H1 (cell line): ENCODE measurements around the gene CAMK2G. TPM values are rescaled to one million over a fixed set of nuclear protein-coding genes. Genes with fewer than 3 reads are reported as not detected.

ENCODE experiments used
- CTCF ChIA-PET: fragments of 300-600 bp; sonication (Branson Sonifier 250); formaldehyde crosslinking; loops from one replicate; lab custom pipeline; 2021; ENCODE audit not compliant: partially characterized antibody; lab: Charles Lee
- POLR2A ChIA-PET: fragments of 300-600 bp; sonication (Branson Sonifier 250); formaldehyde crosslinking; loops from one replicate; lab custom pipeline; 2021; ENCODE audit warnings: inconsistent platforms; ENCODE audit not compliant: partially characterized antibody; lab: Charles Lee
- DNase-seq, 2 experiments: peaks; one replicate each; pipeline versions ENCODE4 v3.0.0 to v3.0.0-alpha.2; 2010 to 2022; ENCODE audit warnings: low spot score in 2 of 2, low read depth in 1 of 2, mixed read lengths in 1 of 2
- FAIRE-seq: peaks from 2 replicates; lab custom pipeline; 2011; peaks lifted over from hg19 to GRCh38; lab: Jason Lieb, UNC
- H2AFZ ChIP-seq: 2 replicates; pipeline ENCODE4 v1.8.1; 2012; ENCODE audit warnings: low read length, inconsistent platforms
- H2AK5ac ChIP-seq: 2 replicates; pipeline ENCODE4 v1.6.1; 2013; ENCODE audit warnings: low read depth, low read length
- H2BK120ac ChIP-seq: replicated peaks from 2 replicates; pipeline ENCODE3; 2013; ENCODE audit warnings: low read depth, low read length, inconsistent platforms
- H2BK12ac ChIP-seq: 2 replicates; pipeline ENCODE4 v1.6.1; 2013; ENCODE audit warnings: low read depth, low read length
- H2BK15ac ChIP-seq: 2 replicates; pipeline ENCODE4 v1.6.1; 2013; ENCODE audit warnings: low read length
- H2BK20ac ChIP-seq: 2 replicates; pipeline ENCODE4 v1.6.1; 2013; ENCODE audit warnings: low read length
- H2BK5ac ChIP-seq: 2 replicates; pipeline ENCODE4 v1.6.1; 2013; ENCODE audit warnings: low read depth, low read length
- H3K14ac ChIP-seq: 2 replicates; pipeline ENCODE4 v1.6.1; 2013; ENCODE audit warnings: inconsistent platforms; ENCODE audit not compliant: insufficient read length
- H3K18ac ChIP-seq: 2 replicates; pipeline ENCODE4 v1.6.1; 2013; ENCODE audit warnings: low read length; ENCODE audit errors: extremely low read depth
- H3K23ac ChIP-seq: 2 replicates; pipeline ENCODE4 v1.6.1; 2013; ENCODE audit warnings: inconsistent platforms; ENCODE audit not compliant: insufficient read length
- H3K23me2 ChIP-seq: 2 replicates; pipeline ENCODE4 v1.6.1; 2013; ENCODE audit warnings: low read depth, low read length
- H3K27ac ChIP-seq: 2 replicates; pipeline ENCODE4 v1.6.1; 2011; ENCODE audit warnings: low read depth, low read length, inconsistent platforms
- H3K27me3 ChIP-seq, 4 experiments: replicated peaks in 1 of 4; 1 replicate in 1 of 4; 2 replicates in 3 of 4; pipeline versions ENCODE4 v1.6.1 to v1.8.1; 2011 to 2013; ENCODE audit warnings: low read length in 3 of 4, mild to moderate bottlenecking in 3 of 4, inconsistent platforms in 2 of 4, mixed read lengths in 2 of 4, moderate library complexity in 1 of 4; ENCODE audit not compliant: control insufficient read depth in 3 of 4, insufficient read depth in 3 of 4; ENCODE audit errors: extremely low read depth in 1 of 4
- H3K36me3 ChIP-seq, 4 experiments: 2 replicates each; pipeline versions ENCODE4 v1.6.1 to v1.8.1; 2011 to 2013; ENCODE audit warnings: mild to moderate bottlenecking in 4 of 4, low read length in 3 of 4, moderate library complexity in 2 of 4, control low read depth in 1 of 4, inconsistent platforms in 1 of 4; ENCODE audit not compliant: insufficient read depth in 4 of 4, control insufficient read depth in 2 of 4
- H3K4ac ChIP-seq: replicated peaks from 2 replicates; pipeline ENCODE3; 2013; ENCODE audit warnings: low read length, low read depth, mixed read lengths, inconsistent platforms; ENCODE audit not compliant: insufficient read length
- H3K4me1 ChIP-seq, 4 experiments: replicated peaks in 1 of 4; 1 replicate in 1 of 4; 2 replicates in 3 of 4; pipeline versions ENCODE4 v1.6.1 to v1.8.1; 2011 to 2013; ENCODE audit warnings: low read length in 3 of 4, inconsistent platforms in 2 of 4, mixed read lengths in 1 of 4; ENCODE audit not compliant: insufficient read depth in 4 of 4, control insufficient read depth in 3 of 4
- H3K4me2 ChIP-seq, 2 experiments: 2 replicates each; pipeline versions ENCODE4 v1.6.1 to v1.8.1; 2011 to 2013; ENCODE audit warnings: low read depth in 2 of 2, low read length in 2 of 2, control low read depth in 1 of 2, inconsistent platforms in 1 of 2, mild to moderate bottlenecking in 1 of 2; ENCODE audit not compliant: insufficient read depth in 1 of 2
- H3K4me3 ChIP-seq, 4 experiments: fragments of 200-600, 300-600 bp in 1 of 4; sonication (generic), shearing (Covaris generic), sonication (Bioruptor Twin) in 1 of 4; 2 replicates each; pipeline versions ENCODE4 v1.5.1 to v1.8.1; 2011 to 2016; ENCODE audit warnings: low read length in 4 of 4, low read depth in 3 of 4, control low read depth in 2 of 4, inconsistent platforms in 2 of 4, mild to moderate bottlenecking in 2 of 4, mixed read lengths in 1 of 4, moderate library complexity in 1 of 4; ENCODE audit not compliant: insufficient read depth in 2 of 4; ENCODE audit errors: extremely low read depth in 1 of 4
- H3K56ac ChIP-seq: replicated peaks from 2 replicates; pipeline ENCODE3; 2013; ENCODE audit warnings: low read depth, mild to moderate bottlenecking, mixed read lengths, low read length, inconsistent platforms; ENCODE audit not compliant: insufficient read length
- H3K79me1 ChIP-seq: 2 replicates; pipeline ENCODE4 v1.6.1; 2013; ENCODE audit warnings: low read depth, low read length, control low read depth
- H3K79me2 ChIP-seq, 2 experiments: 2 replicates each; pipeline versions ENCODE4 v1.6.1 to v1.8.1; 2012 to 2013; ENCODE audit warnings: low read length in 2 of 2, mild to moderate bottlenecking in 2 of 2, inconsistent platforms in 1 of 2; ENCODE audit not compliant: insufficient read depth in 2 of 2, control insufficient read depth in 1 of 2
- H3K9ac ChIP-seq, 4 experiments: replicated peaks in 1 of 4; 1 replicate in 1 of 4; 2 replicates in 3 of 4; pipeline versions ENCODE4 v1.6.1 to v1.8.1; 2011 to 2013; ENCODE audit warnings: low read depth in 3 of 4, low read length in 3 of 4, control low read depth in 2 of 4, mild to moderate bottlenecking in 2 of 4, moderate library complexity in 2 of 4, inconsistent platforms in 1 of 4; ENCODE audit errors: extremely low read depth in 1 of 4
- H3K9me3 ChIP-seq, 2 experiments: 2 replicates each; pipeline versions ENCODE4 v1.6.1 to v1.8.1; 2012 to 2013; ENCODE audit warnings: mild to moderate bottlenecking in 2 of 2, moderate library complexity in 2 of 2, control low read depth in 1 of 2, inconsistent platforms in 1 of 2, low read depth in 1 of 2, low read length in 1 of 2, mixed read lengths in 1 of 2; ENCODE audit not compliant: insufficient read depth in 2 of 2
- H4K20me1 ChIP-seq, 2 experiments: replicated peaks in 1 of 2; 2 replicates each; pipeline versions ENCODE3 to v1.8.1; 2011 to 2013; ENCODE audit warnings: inconsistent platforms in 2 of 2, low read length in 2 of 2, mild to moderate bottlenecking in 1 of 2; ENCODE audit not compliant: insufficient read depth in 2 of 2, control insufficient read depth in 1 of 2
- H4K5ac ChIP-seq: 2 replicates; pipeline ENCODE4 v1.6.1; 2013; ENCODE audit warnings: low read length, low read depth, mixed read lengths, inconsistent platforms; ENCODE audit not compliant: insufficient read length
- H4K8ac ChIP-seq: 2 replicates; pipeline ENCODE4 v1.8.0; 2013; ENCODE audit warnings: mild to moderate bottlenecking, moderate library complexity, low read length, inconsistent platforms; ENCODE audit not compliant: insufficient read depth; ENCODE audit errors: extremely low read depth
- H4K91ac ChIP-seq: replicated peaks from 2 replicates; pipeline ENCODE3; 2013; ENCODE audit warnings: low read length, mixed read lengths, inconsistent platforms; ENCODE audit not compliant: insufficient read length
- BACH1 ChIP-seq: IDR thresholded peaks from 2 replicates; pipeline ENCODE4 v1.6.1; 2012; ENCODE audit warnings: low read length, improper control_type of control experiment
- HDAC2 ChIP-seq, 2 experiments: fragments of 300-600 bp in 1 of 2; sonication (generic) in 1 of 2; IDR thresholded peaks; 2 replicates each; pipeline ENCODE4 v1.6.1; 2011 to 2012; ENCODE audit warnings: low read depth in 2 of 2, low read length in 2 of 2, mild to moderate bottlenecking in 2 of 2, moderate library complexity in 2 of 2, borderline replicate concordance in 1 of 2, inconsistent platforms in 1 of 2
- KDM4A ChIP-seq: IDR thresholded peaks from one replicate; pipeline ENCODE4 v1.7.1; 2012; ENCODE audit warnings: low read depth, mild to moderate bottlenecking, moderate library complexity, low read length, inconsistent platforms; ENCODE audit not compliant: severe bottlenecking
- KDM5A ChIP-seq: fragments of 200-600 bp; IDR thresholded peaks from 2 replicates; pipeline ENCODE4 v1.7.1; 2012; ENCODE audit warnings: mild to moderate bottlenecking, low read length, inconsistent platforms, mixed read lengths
- NRF1 ChIP-seq: IDR thresholded peaks from 2 replicates; pipeline ENCODE4 v1.6.1; 2011; ENCODE audit warnings: mild to moderate bottlenecking, low read depth, low read length, improper control_type of control experiment
- PHF8 ChIP-seq: fragments of 200-600 bp; sonication (generic); conservative IDR thresholded peaks from 2 replicates; pipeline ENCODE4 v1.7.1; 2012; ENCODE audit warnings: low read depth, mild to moderate bottlenecking, inconsistent platforms, low read length, moderate library complexity
- RAD21 ChIP-seq, 2 experiments: IDR thresholded peaks in 1 of 2; conservative IDR thresholded peaks in 1 of 2; 2 replicates each; pipeline ENCODE4 v1.6.1; 2011; ENCODE audit warnings: low read depth in 2 of 2, low read length in 2 of 2, improper control_type of control experiment in 1 of 2, inconsistent platforms in 1 of 2, mild to moderate bottlenecking in 1 of 2, moderate library complexity in 1 of 2
- SIN3A ChIP-seq, 2 experiments: IDR thresholded peaks in 1 of 2; conservative IDR thresholded peaks in 1 of 2; 2 replicates each; pipeline ENCODE4 v1.6.1; 2011 to 2012; ENCODE audit warnings: low read length in 2 of 2, improper control_type of control experiment in 1 of 2, low read depth in 1 of 2, mild to moderate bottlenecking in 1 of 2
- TEAD4 ChIP-seq: IDR thresholded peaks from 2 replicates; pipeline ENCODE4 v1.6.1; 2012; ENCODE audit warnings: low read depth, low read length, inconsistent platforms, mixed read lengths
- WGBS, 2 experiments: shearing (Covaris generic) in 1 of 2; methylation state at CpG; one replicate each; pipeline versions ENCODE4 v1.1.6 to v1.1.7; 2013 to 2015; ENCODE audit warnings: low lambda C conversion rate in 2 of 2, mixed read lengths in 2 of 2, inconsistent platforms in 1 of 2, low coverage in 1 of 2, missing lambda C conversion rate in 1 of 2; ENCODE audit not compliant: insufficient replicate concordance in 2 of 2, insufficient coverage in 1 of 2, insufficient read length in 1 of 2; ENCODE audit errors: extremely low coverage in 1 of 2, missing lambda C conversion rate in 1 of 2; 5-methylcytosine and 5-hydroxymethylcytosine counted together
- polyA plus RNA-seq, 7 experiments: library from polyadenylated mRNA; depleted of rRNA in 3 of 7; stranded (reverse) in 5 of 7; unstranded in 2 of 7; fragments of >200 nt in 5 of 7; fragments of 200-250 nt in 2 of 7; gene quantifications; 1 replicate in 5 of 7; 2 replicates in 1 of 7; 4 replicates in 1 of 7; pipeline versions ENCODE4 v1.2.1 to v1.2.3, GENCODE V29; 2011 to 2013; ENCODE audit warnings: missing spikeins in 2 of 7, mixed read lengths in 2 of 7
- total RNA-seq: library from RNA; stranded (reverse); fragmentation: NEBNext Ultra II Directional; extraction: Animal tissue kit (Norgen Biotek cat#: 25700); gene quantifications from 2 replicates; pipeline ENCODE4 v1.2.1, GENCODE V29; 2021

Gene CAMK2G
- total and polyA plus RNA-seq, 2 of the 8 experiments (the other 6 are each of a cell fraction or from before 2014, with no cell fraction given) = 28.9 to 31.7 TPM

- Histone ChIP-seq H2AFZ (no peak overlapping the region), H2BK5ac (no peak overlapping the region), H2AK5ac (no peak overlapping the region), H3K9ac (peak overlapping the region in 3 of 4 experiments; percentile 17 to 77 (median 20); a peak in 4 of 7 replicates), H3K36me3 (peaks cover 0 to 7% (median 3%) of the 10 kb centered on the region in 4 experiments; a peak in 3 of 8 replicates), H3K56ac (no peak overlapping the region), H3K23me2 (peaks cover 9% of the 10 kb centered on the region), H3K14ac (no peak overlapping the region), H2BK15ac (no peak overlapping the region), H4K5ac (no peak overlapping the region), H3K79me2 (peaks cover 4 to 33% of the 10 kb centered on the region in 2 experiments; a peak in 3 of 4 replicates), H3K9me3 (no peaks in the 10 kb centered on the region), H4K8ac (peak overlapping the region; percentile 31; the same call in 1 of the 2 replicates), H3K27ac (no peak overlapping the region), H3K18ac (no peak overlapping the region), H3K4me3 (peak overlapping the region; percentile 71 to 96 (median 90)), H3K4ac (no peak overlapping the region), H3K4me1 (peaks cover 2 to 4% (median 2%) of the 10 kb centered on the region in 4 experiments; a peak in 5 of 7 replicates), H4K20me1 (peaks cover 3 to 12% of the 10 kb centered on the region in 2 experiments), H3K23ac (no peak overlapping the region), H2BK120ac (no peak overlapping the region), H2BK12ac (no peak overlapping the region), H3K79me1 (peaks cover 1% of the 10 kb centered on the region; the same call in 1 of the 2 replicates), H4K91ac (no peak overlapping the region), H3K27me3 (no peaks in the 10 kb centered on the region), H3K4me2 (peak overlapping the region; percentile 84 to 91), H2BK20ac (no peak overlapping the region)
- ChIA-PET CTCF (interaction anchor here (0.6 to 2.2 kb wide), 13 partner anchors 8 to 101 kb away, joined by 3 to 13 read pairs (median 4); a partner anchor contains a TSS), POLR2A (interaction anchor here (0.6 to 6.3 kb wide), 9 partner anchors 8 to 322 kb away, joined by 3 to 79 read pairs (median 4); partner anchors contain the start of gene SEC24C)
- FAIRE-seq (no peak), DNase-seq (peak in 1 of 2 experiments; percentile 57)
- 9% methylated on average over 30 of the region's 54 CpGs; no CpG with 5 or more reads in 1 of the 2 experiments for WGBS, 2 experiments
- TF ChIP-seq PHF8 (0 out of 2 replicates have a peak, but pooled peaks have one; percentile 0), SIN3A (conservative IDR thresholded peaks at IDR 0.05 in 1 of 2, IDR thresholded peaks at IDR 0.05 in 1 of 2; ENCODE audit: low read depth in 1 of 2, low read length in 2 of 2) (peak; percentile 76), NRF1 (no peak), HDAC2 (IDR thresholded peaks at IDR 0.05; ENCODE audit: borderline replicate concordance in 1 of 2, low read depth in 2 of 2, low read length in 2 of 2) (no peak), BACH1 (0 out of 2 replicates have a peak, but pooled peaks have one; percentile 30), TEAD4 (no peak), RAD21 (IDR thresholded peaks at IDR 0.05 in 1 of 2, conservative IDR thresholded peaks at IDR 0.05 in 1 of 2; ENCODE audit: low read depth in 2 of 2, low read length in 2 of 2) (no peak), KDM5A (no peak), KDM4A (peak; percentile 21)
Measured at GRCh38 chr10:73785721-73786511, 88.4 kb downstream of the CAMK2G start.
